Caco-2 (cell line): ENCODE data around the gene NRL. TPM values are rescaled to one million over a fixed set of nuclear protein-coding genes. Genes with fewer than 3 reads are reported as not detected.

Source experiments
- BruUV-seq: library from RNA; stranded (reverse); fragments of 400-500 nt; replicated peaks from 2 replicates; lab custom pipeline; 2021; lab: Mats Ljungman, UMichigan
- CTCF ChIA-PET: fragments of 300-600 bp; sonication (Branson Sonifier 250); formaldehyde crosslinking; loops from one replicate; lab custom pipeline; 2022; ENCODE audit warnings: antibody characterized with exemption; lab: Charles Lee
- POLR2A ChIA-PET: fragments of 300-600 bp; sonication (Branson Sonifier 250); formaldehyde crosslinking; loops from one replicate; lab custom pipeline; 2022; ENCODE audit warnings: antibody characterized with exemption; lab: Charles Lee
- DNase-seq, 2 experiments: peaks; one replicate each; pipeline versions ENCODE4 v3.0.0 to v3.0.0-alpha.2; 2020 to 2022
- H3K27me3 ChIP-seq: replicated peaks from 2 replicates; pipeline ENCODE4 v1.6.0; 2011; ENCODE audit warnings: low read length; ENCODE audit not compliant: control insufficient read depth, insufficient read depth
- H3K36me3 ChIP-seq: 2 replicates; pipeline ENCODE4 v1.5.1; 2011; ENCODE audit warnings: low read length; ENCODE audit not compliant: control insufficient read depth, insufficient read depth
- H3K4me1 ChIP-seq: fragments of 250-450 bp; sonication (Bioruptor Pico); 2 replicates; pipeline ENCODE4 v1.5.1; 2020; ENCODE audit warnings: mild to moderate bottlenecking
- H3K4me3 ChIP-seq: 2 replicates; pipeline ENCODE4 v1.5.1; 2011; ENCODE audit warnings: low read depth, mild to moderate bottlenecking, control low read depth, low read length
- H3K9me3 ChIP-seq: fragments of 250-450 bp; sonication (Bioruptor Pico); 2 replicates; pipeline ENCODE4 v1.5.1; 2020; ENCODE audit warnings: mild to moderate bottlenecking, moderate library complexity
- H3K27ac Mint-ChIP-seq: one replicate; pipeline ENCODE4 v1.8.0; 2022; ENCODE audit warnings: mixed read lengths; ENCODE audit not compliant: unreplicated experiment
- H3K27me3 Mint-ChIP-seq: one replicate; pipeline ENCODE4 v1.8.0; 2022; ENCODE audit warnings: mixed read lengths; ENCODE audit not compliant: insufficient read depth, unreplicated experiment
- H3K36me3 Mint-ChIP-seq: one replicate; pipeline ENCODE4 v1.8.0; 2022; ENCODE audit warnings: mild to moderate bottlenecking, mixed read lengths; ENCODE audit not compliant: insufficient read depth, unreplicated experiment
- H3K4me1 Mint-ChIP-seq: one replicate; pipeline ENCODE4 v1.8.0; 2022; ENCODE audit warnings: low read depth, mixed read lengths; ENCODE audit not compliant: unreplicated experiment
- H3K4me3 Mint-ChIP-seq: one replicate; pipeline ENCODE4 v1.8.0; 2022; ENCODE audit warnings: mild to moderate bottlenecking, moderate library complexity, mixed read lengths; ENCODE audit not compliant: unreplicated experiment
- H3K9me3 Mint-ChIP-seq: one replicate; pipeline ENCODE4 v1.8.0; 2022; ENCODE audit warnings: mixed read lengths; ENCODE audit not compliant: unreplicated experiment
- intact Hi-C: fragments of 100-400 bp; cut with micrococcal nuclease; formaldehyde crosslinking; loops from one replicate; pipeline ENCODE4 v1.10.0; 2022; ENCODE audit not compliant: unreplicated experiment
- total RNA-seq: library from RNA; stranded (reverse); gene quantifications from 2 replicates; pipeline ENCODE4 v1.2.3, GENCODE V29; 2022
- TF ChIP-seq, protein P1 (sequence below), 2 experiments: fragments of 200-600 bp in 1 of 2; IDR thresholded peaks; 1 replicate in 1 of 2; 2 replicates in 1 of 2; pipeline versions ENCODE4 v1.5.1 to v1.8.0; 2011 to 2022; ENCODE audit warnings: antibody characterized with exemption in 1 of 2, control low read depth in 1 of 2, inconsistent platforms in 1 of 2, low read depth in 1 of 2, low read length in 1 of 2, mild to moderate bottlenecking in 1 of 2, moderate library complexity in 1 of 2; ENCODE audit not compliant: insufficient read depth in 1 of 2, severe bottlenecking in 1 of 2, unreplicated experiment in 1 of 2

NRL gene
- total RNA-seq, 1 experiment from 2014 or later: 2.1 TPM

DNA sequence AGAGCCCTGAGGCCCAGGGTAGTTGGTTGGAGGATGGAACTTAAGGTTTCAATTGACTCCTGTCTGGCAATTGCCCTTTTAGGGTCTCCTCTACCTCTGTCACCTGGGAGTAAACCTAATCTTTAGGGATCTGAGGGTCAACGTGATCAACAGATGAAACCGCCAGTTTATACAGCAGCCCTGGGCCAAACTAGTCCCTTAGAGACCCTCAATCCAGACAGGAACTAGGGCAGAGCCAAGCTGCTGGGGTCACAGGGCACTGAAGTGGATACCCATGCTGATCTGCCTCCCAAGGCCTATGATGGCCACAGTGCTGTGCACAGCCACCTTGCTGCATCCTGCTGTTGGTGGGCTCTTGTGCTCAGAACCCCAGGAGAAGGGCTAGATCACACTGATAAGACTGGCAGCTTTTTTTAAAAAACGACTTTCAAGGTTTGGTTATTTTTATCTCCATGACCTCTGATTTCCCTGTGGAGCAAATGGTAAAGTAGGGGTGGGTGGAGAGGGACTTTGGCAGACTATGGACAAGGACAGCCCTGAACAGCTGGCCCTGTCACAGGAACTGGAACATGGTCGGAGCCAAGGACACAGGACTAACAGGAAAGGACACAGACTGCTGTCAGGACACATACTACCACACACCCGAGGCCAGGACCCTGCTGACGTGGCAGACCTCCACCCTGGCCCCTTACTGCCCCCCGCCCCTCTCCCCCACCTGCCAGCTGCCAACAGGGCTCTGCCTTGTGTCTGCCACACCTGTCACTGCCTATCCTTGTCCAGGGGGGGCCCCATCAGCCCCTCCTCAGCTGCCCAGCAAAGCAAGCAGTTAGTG, 16.2 kb upstream of the NRL start:
- Histone ChIP-seq H3K4me3 (no peak overlapping the region), H3K36me3 (no peaks in the 10 kb centered on the region), H3K4me1 (no peaks in the 10 kb centered on the region; the same call in 1 of the 2 replicates), H3K9me3 (no peaks in the 10 kb centered on the region), H3K27me3 (no peaks in the 10 kb centered on the region)
- Mint-ChIP-seq H3K4me1 (peaks cover 7% of the 10 kb centered on the region), H3K36me3 (no peaks in the 10 kb centered on the region), H3K27me3 (no peaks in the 10 kb centered on the region), H3K27ac (no peak overlapping the region), H3K9me3 (no peaks in the 10 kb centered on the region), H3K4me3 (no peak overlapping the region)
- intact Hi-C loops: no loop called here
- POLR2A ChIA-PET: no interaction called here
- DNase-seq: no peak
- CTCF ChIA-PET: interaction anchor here (0.6 kb wide), 1 partner anchor 10 kb away, joined by 3 read pairs; the partner anchor contains the start of gene EMC9
- TF ChIP-seq, protein P1, sequence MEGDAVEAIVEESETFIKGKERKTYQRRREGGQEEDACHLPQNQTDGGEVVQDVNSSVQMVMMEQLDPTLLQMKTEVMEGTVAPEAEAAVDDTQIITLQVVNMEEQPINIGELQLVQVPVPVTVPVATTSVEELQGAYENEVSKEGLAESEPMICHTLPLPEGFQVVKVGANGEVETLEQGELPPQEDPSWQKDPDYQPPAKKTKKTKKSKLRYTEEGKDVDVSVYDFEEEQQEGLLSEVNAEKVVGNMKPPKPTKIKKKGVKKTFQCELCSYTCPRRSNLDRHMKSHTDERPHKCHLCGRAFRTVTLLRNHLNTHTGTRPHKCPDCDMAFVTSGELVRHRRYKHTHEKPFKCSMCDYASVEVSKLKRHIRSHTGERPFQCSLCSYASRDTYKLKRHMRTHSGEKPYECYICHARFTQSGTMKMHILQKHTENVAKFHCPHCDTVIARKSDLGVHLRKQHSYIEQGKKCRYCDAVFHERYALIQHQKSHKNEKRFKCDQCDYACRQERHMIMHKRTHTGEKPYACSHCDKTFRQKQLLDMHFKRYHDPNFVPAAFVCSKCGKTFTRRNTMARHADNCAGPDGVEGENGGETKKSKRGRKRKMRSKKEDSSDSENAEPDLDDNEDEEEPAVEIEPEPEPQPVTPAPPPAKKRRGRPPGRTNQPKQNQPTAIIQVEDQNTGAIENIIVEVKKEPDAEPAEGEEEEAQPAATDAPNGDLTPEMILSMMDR (IDR thresholded peaks at IDR 0.05; ENCODE audit: insufficient read depth in 1 of 2, low read depth in 1 of 2, low read length in 1 of 2, severe bottlenecking in 1 of 2, unreplicated experiment in 1 of 2): no peak
- BruUV-seq: no TSS peak

DNA sequence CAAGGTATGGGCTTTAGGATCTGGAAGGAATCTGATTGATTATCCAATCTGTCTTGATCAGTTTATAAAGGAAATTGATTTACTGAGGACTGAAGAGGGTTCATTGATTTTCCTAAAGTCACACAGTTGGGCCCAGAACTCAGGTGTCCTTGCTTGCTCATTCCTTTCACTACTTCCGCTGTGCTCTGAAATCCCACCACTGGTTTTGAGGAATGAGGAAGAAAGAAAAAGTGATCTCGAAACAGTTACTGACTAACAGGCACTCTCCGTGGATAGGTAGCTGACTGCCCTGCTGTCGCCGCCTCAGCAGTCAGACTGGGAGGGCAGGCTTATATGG, 15.6 kb upstream of the NRL start, which contains the start of gene FITM1:
Gene FITM1, plus strand, starts transcription at position 280 of the 337 bp plus-strand sequence. CDS start 905 bp downstream, outside the sequence.
- ChIA-PET POLR2A (no interaction called here), CTCF (no interaction called here)
- H3K4me3 Mint-ChIP-seq: no peak within 1 kb of the TSS
- Histone ChIP-seq H3K4me3 (no peak within 1 kb of the TSS), H3K27me3 (no peaks in the 10 kb centered on the region), H3K36me3 (no peaks in the 10 kb centered on the region), H3K4me1 (no peaks in the 10 kb centered on the region; the same call in 1 of the 2 replicates), H3K9me3 (no peaks in the 10 kb centered on the region)
- no TSS peak for BruUV-seq
- no peak for DNase-seq
- no peaks in the 10 kb centered on the region for H3K9me3 Mint-ChIP-seq
- H3K27ac Mint-ChIP-seq: no peak within 1 kb of the TSS
- no peaks in the 10 kb centered on the region for H3K36me3 Mint-ChIP-seq
- peaks cover 5% of the 10 kb centered on the region for H3K4me1 Mint-ChIP-seq
- TF ChIP-seq, protein P1 (IDR thresholded peaks at IDR 0.05; ENCODE audit: insufficient read depth in 1 of 2, low read depth in 1 of 2, low read length in 1 of 2, severe bottlenecking in 1 of 2, unreplicated experiment in 1 of 2): no peak
- intact Hi-C loops: no loop called here
- H3K27me3 Mint-ChIP-seq: no peaks in the 10 kb centered on the region

DNA sequence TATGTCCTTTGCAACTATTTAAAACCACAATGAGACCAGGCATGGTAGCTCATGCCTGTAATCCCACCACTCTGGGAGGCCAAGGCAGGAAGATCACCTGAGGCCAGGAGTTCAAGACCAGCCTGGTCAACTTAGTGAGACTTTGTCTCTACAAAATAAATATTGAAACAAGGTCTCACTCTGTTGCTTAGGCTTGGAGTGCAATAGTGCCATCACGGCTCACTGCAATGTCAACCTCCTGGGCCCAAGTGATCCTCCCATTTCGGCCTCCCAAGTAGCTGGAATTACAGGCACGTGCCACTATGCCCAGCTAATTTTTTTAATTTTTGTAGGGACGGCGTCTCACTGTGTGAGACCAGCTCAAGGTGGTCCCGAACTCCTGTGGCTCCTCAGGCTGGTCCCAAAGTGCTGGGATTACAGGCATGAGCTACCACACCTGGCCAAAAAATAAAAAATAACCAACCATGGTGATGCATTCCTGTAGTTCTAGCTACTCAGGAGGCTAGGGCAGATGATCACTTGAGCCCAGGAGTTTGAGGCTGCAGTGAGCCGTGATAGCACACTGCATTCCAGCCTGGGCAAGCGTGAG, 14.8 kb upstream of the NRL start:
- Mint-ChIP-seq H3K27me3 (no peaks in the 10 kb centered on the region), H3K4me3 (no peak overlapping the region), H3K4me1 (no peaks in the 10 kb centered on the region), H3K27ac (no peak overlapping the region), H3K36me3 (no peaks in the 10 kb centered on the region), H3K9me3 (no peaks in the 10 kb centered on the region)
- POLR2A ChIA-PET: no interaction called here
- BruUV-seq: no TSS peak
- no peaks in the 10 kb centered on the region for H3K36me3 ChIP-seq
- H3K4me3 ChIP-seq: no peak overlapping the region
- intact Hi-C loops: no loop called here
- no peaks in the 10 kb centered on the region for H3K4me1 ChIP-seq
- CTCF ChIA-PET: no interaction called here
- TF ChIP-seq, protein P1 (IDR thresholded peaks at IDR 0.05; ENCODE audit: insufficient read depth in 1 of 2, low read depth in 1 of 2, low read length in 1 of 2, severe bottlenecking in 1 of 2, unreplicated experiment in 1 of 2): no peak
- no peaks in the 10 kb centered on the region for H3K27me3 ChIP-seq
- no peak for DNase-seq
- H3K9me3 ChIP-seq: no peaks in the 10 kb centered on the region
